ENCODE data around the gene SDHB. TPM values are rescaled to one million over a fixed set of nuclear protein-coding genes. Genes with fewer than 3 reads are reported as not detected.

SDHB gene
- polyA plus RNA-seq, 1 of the 3 experiments (the other 2 are of a cell fraction), result 128 TPM

DNA sequence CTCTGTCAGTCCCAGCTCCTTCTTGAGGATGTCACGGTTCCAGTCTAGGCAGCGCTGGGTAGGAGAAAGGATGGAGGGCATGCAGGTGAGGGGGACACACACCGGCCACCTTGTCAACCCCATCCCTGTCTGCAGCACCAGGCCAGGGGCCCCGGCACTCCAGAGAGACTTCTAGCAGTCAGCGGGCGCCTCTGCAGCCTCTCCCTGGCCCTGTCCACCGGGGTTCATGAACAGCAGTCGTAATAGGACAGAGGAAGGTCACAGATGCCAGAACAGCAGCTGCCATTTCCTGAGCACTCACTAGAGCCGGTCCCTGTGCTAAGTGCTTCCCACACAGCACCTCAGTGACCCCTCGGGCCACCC lies 16.3 kb upstream of the SDHB start:
- CTCF ChIA-PET, result interaction anchor here (1.4 kb wide), 1 partner anchor 9 kb away, joined by 5 read pairs; no protein-coding TSS in a partner anchor
- no peaks in the 10 kb centered on the region for H3K79me2 ChIP-seq (ENCODE audit: insufficient read depth)
- DNase-seq, result no peak

DNA sequence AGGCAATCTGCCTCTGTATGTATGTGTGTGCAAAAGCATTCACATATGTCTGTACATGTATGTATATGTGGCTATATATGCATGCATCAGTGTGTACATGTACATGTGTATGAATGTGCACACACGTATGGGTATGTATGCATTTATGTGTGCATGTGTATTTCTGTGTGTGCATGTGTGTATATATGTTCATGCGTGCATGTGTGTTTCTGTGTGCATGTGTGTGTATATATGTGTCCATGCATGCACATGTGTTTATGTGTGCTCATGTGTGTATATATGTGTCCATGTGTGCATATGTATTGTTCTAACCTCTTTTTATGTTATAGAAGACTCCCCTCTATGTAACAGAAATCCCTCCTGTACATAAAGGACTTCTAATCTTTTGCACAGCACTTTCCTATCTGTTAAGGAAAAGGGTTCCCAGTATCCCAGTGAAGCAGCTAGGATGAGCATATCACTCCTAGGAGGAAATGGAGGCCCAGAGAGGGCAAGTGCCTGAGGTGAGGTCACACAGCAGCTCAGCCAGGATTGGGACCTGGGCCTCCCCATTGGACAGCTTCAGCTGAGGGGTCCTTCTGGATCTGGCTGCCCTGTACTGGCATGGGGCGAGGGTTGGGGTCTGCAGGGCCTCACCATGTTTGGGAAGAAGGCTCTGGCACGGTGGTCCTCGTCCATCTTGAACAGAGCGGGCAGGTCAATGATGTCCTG lies 15.8 kb upstream of the SDHB start:
- TF ChIP-seq NRF1 (IDR thresholded peaks at IDR 0.05; ENCODE audit: low read depth, low read length) (no peak), FOSL2 (IDR thresholded peaks at IDR 0.05; ENCODE audit: borderline replicate concordance, low read depth) (no peak), YY1 (IDR thresholded peaks at IDR 0.05; ENCODE audit: low read depth) (no peak), TEAD4 (IDR thresholded peaks at IDR 0.05; ENCODE audit: borderline replicate concordance, insufficient read depth) (no peak), MXI1 (IDR thresholded peaks at IDR 0.05; ENCODE audit: low read depth, low read length) (no peak), EZH2phosphoT487 (IDR thresholded peaks at IDR 0.05; ENCODE audit: borderline replicate concordance, low read depth) (no peak), POLR2AphosphoS5 (IDR thresholded peaks at IDR 0.05; ENCODE audit: low read depth, low read length) (no peak), RCOR1 (IDR thresholded peaks at IDR 0.05; ENCODE audit: low read length) (no peak), SIN3A (IDR thresholded peaks at IDR 0.05; ENCODE audit: borderline replicate concordance, low read depth, low read length) (no peak), TAF1 (IDR thresholded peaks at IDR 0.05; ENCODE audit: borderline replicate concordance, low read depth, low read length) (no peak), EP300 (IDR thresholded peaks at IDR 0.05; ENCODE audit: borderline replicate concordance in 1 of 2, low read depth in 1 of 2, low read length in 1 of 2) (no peak), RXRA (IDR thresholded peaks at IDR 0.05; ENCODE audit: borderline replicate concordance, low read depth) (no peak), CHD2 (IDR thresholded peaks at IDR 0.05; ENCODE audit: low read length, partially characterized antibody) (no peak), TCF12 (IDR thresholded peaks at IDR 0.05) (no peak), JUND (IDR thresholded peaks at IDR 0.05) (no peak)
- TF ChIP-seq, protein P1, sequence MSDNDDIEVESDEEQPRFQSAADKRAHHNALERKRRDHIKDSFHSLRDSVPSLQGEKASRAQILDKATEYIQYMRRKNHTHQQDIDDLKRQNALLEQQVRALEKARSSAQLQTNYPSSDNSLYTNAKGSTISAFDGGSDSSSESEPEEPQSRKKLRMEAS (IDR thresholded peaks at IDR 0.05; ENCODE audit: low read depth), result no peak
- TF ChIP-seq, protein P2, sequence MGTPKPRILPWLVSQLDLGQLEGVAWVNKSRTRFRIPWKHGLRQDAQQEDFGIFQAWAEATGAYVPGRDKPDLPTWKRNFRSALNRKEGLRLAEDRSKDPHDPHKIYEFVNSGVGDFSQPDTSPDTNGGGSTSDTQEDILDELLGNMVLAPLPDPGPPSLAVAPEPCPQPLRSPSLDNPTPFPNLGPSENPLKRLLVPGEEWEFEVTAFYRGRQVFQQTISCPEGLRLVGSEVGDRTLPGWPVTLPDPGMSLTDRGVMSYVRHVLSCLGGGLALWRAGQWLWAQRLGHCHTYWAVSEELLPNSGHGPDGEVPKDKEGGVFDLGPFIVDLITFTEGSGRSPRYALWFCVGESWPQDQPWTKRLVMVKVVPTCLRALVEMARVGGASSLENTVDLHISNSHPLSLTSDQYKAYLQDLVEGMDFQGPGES (IDR thresholded peaks at IDR 0.05; ENCODE audit: low read depth, low read length), result no peak
- TF ChIP-seq, protein P3, sequence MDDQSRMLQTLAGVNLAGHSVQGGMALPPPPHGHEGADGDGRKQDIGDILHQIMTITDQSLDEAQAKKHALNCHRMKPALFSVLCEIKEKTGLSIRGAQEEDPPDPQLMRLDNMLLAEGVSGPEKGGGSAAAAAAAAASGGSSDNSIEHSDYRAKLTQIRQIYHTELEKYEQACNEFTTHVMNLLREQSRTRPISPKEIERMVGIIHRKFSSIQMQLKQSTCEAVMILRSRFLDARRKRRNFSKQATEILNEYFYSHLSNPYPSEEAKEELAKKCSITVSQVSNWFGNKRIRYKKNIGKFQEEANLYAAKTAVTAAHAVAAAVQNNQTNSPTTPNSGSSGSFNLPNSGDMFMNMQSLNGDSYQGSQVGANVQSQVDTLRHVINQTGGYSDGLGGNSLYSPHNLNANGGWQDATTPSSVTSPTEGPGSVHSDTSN (IDR thresholded peaks at IDR 0.05), result no peak
- TF ChIP-seq, protein P4, sequence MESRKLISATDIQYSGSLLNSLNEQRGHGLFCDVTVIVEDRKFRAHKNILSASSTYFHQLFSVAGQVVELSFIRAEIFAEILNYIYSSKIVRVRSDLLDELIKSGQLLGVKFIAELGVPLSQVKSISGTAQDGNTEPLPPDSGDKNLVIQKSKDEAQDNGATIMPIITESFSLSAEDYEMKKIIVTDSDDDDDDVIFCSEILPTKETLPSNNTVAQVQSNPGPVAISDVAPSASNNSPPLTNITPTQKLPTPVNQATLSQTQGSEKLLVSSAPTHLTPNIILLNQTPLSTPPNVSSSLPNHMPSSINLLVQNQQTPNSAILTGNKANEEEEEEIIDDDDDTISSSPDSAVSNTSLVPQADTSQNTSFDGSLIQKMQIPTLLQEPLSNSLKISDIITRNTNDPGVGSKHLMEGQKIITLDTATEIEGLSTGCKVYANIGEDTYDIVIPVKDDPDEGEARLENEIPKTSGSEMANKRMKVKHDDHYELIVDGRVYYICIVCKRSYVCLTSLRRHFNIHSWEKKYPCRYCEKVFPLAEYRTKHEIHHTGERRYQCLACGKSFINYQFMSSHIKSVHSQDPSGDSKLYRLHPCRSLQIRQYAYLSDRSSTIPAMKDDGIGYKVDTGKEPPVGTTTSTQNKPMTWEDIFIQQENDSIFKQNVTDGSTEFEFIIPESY (IDR thresholded peaks at IDR 0.05; ENCODE audit: borderline replicate concordance, low read depth), result no peak
- Histone ChIP-seq H2AFZ (ENCODE audit: low read depth) (no peak overlapping the region), H3K4me1 (ENCODE audit: control insufficient read depth in 1 of 2, insufficient read depth in 2 of 2, low read depth in 1 of 2, low read length in 1 of 2) (no peaks in the 10 kb centered on the region), H3K9ac (no peak overlapping the region), H3K9me3 (no peaks in the 10 kb centered on the region), H4K20me1 (ENCODE audit: insufficient read depth) (no peaks in the 10 kb centered on the region), H3K9me2 (no peaks in the 10 kb centered on the region), H3K79me2 (ENCODE audit: insufficient read depth) (no peaks in the 10 kb centered on the region), H3F3A (replicated peaks; ENCODE audit: insufficient read depth) (no peaks in the 10 kb centered on the region), H3K27ac (ENCODE audit: low read depth in 2 of 2, low read length in 1 of 2) (no peak overlapping the region), H3K27me3 (ENCODE audit: insufficient read depth) (no peaks in the 10 kb centered on the region), H3K4me3 (ENCODE audit: low read depth in 2 of 2, low read length in 1 of 2) (no peak overlapping the region), H3K36me3 (replicated peaks in 1 of 2; ENCODE audit: control insufficient read depth in 1 of 2, insufficient read depth in 2 of 2, low read length in 1 of 2) (no peaks in the 10 kb centered on the region), H3K4me2 (no peak overlapping the region)
- CTCF ChIA-PET, result interaction anchor here (1.2 kb wide), 1 partner anchor 51 kb away, joined by 3 read pairs; no protein-coding TSS in a partner anchor
- POLR2A ChIA-PET, result no interaction called here
- DNase-seq, result no peak
- 74% methylated on average over 5 of the region's 6 CpGs for WGBS (ENCODE audit: low lambda C conversion rate)

More for the DNA sequence above, 16.3 kb upstream of the SDHB start:
- H3K9me2 ChIP-seq, result no peaks in the 10 kb centered on the region
- H2AFZ ChIP-seq (ENCODE audit: low read depth), result no peak overlapping the region
- POLR2A ChIA-PET, result no interaction called here
- H3K4me3 ChIP-seq (ENCODE audit: low read depth in 2 of 2, low read length in 1 of 2), result no peak overlapping the region
- no peaks in the 10 kb centered on the region for H3K9me3 ChIP-seq
- no peaks in the 10 kb centered on the region for H3K36me3 ChIP-seq (replicated peaks in 1 of 2; ENCODE audit: control insufficient read depth in 1 of 2, insufficient read depth in 2 of 2, low read length in 1 of 2)
- no peaks in the 10 kb centered on the region for H3K27me3 ChIP-seq (ENCODE audit: insufficient read depth)
- no peaks in the 10 kb centered on the region for H4K20me1 ChIP-seq (ENCODE audit: insufficient read depth)
- no peak overlapping the region for H3K9ac ChIP-seq
- no peaks in the 10 kb centered on the region for H3K4me1 ChIP-seq (ENCODE audit: control insufficient read depth in 1 of 2, insufficient read depth in 2 of 2, low read depth in 1 of 2, low read length in 1 of 2)
- WGBS (ENCODE audit: low lambda C conversion rate), result 69% methylated on average over 7 of the region's 10 CpGs
- TF ChIP-seq, protein P4 (IDR thresholded peaks at IDR 0.05; ENCODE audit: borderline replicate concordance, low read depth), result no peak
- no peak for TF ChIP-seq FOSL2 (IDR thresholded peaks at IDR 0.05; ENCODE audit: borderline replicate concordance, low read depth)
- H3K4me2 ChIP-seq, result no peak overlapping the region
- H3F3A ChIP-seq (replicated peaks; ENCODE audit: insufficient read depth), result no peaks in the 10 kb centered on the region
- no peak overlapping the region for H3K27ac ChIP-seq (ENCODE audit: low read depth in 2 of 2, low read length in 1 of 2)
